SU-DHL-6 (cell line): ENCODE measurements around the gene RAD23A.
"Not testable (repeated sequence)": the region's sequence is repeated elsewhere in the genome, so short reads cannot be mapped to it uniquely, and the experiment has no call there.

Experiments
- H2AFZ ChIP-seq: fragments of 200-600 bp; sonication (generic); 2 replicates; pipeline ENCODE4 v1.6.1; 2014; ENCODE audit warnings: low read depth, mild to moderate bottlenecking, moderate library complexity, mixed read lengths, antibody characterized with exemption, low read length; ENCODE audit not compliant: severe bottlenecking
- H3F3A ChIP-seq: fragments of 200-600 bp; shearing (Covaris generic); 2 replicates; pipeline ENCODE4 v1.6.0; 2016; ENCODE audit warnings: antibody characterized with exemption, mild to moderate bottlenecking; ENCODE audit not compliant: insufficient read depth
- H3K27ac ChIP-seq: fragments of 200-600 bp; sonication (generic); 2 replicates; pipeline ENCODE4 v1.5.1; 2016; ENCODE audit warnings: low read depth, mild to moderate bottlenecking, low read length, moderate library complexity, mixed read lengths
- H3K27me3 ChIP-seq: fragments of 200-600 bp; sonication (generic), shearing (Covaris generic); 2 replicates; pipeline ENCODE4 v1.6.0; 2014; ENCODE audit warnings: mild to moderate bottlenecking, low read length
- H3K36me3 ChIP-seq: fragments of 200-600 bp; sonication (generic); 2 replicates; pipeline ENCODE4 v1.6.1; 2014; ENCODE audit warnings: mild to moderate bottlenecking, low read length, mixed read lengths
- H3K4me2 ChIP-seq: fragments of 300-600, 200-600 bp; shearing (Covaris generic), sonication (generic); 2 replicates; pipeline ENCODE4 v1.6.0; 2014; ENCODE audit warnings: low read length, low read depth, mild to moderate bottlenecking; ENCODE audit not compliant: poor library complexity, severe bottlenecking
- H3K4me3 ChIP-seq: fragments of 200-600 bp; sonication (generic); 2 replicates; pipeline ENCODE4 v1.5.1; 2014; ENCODE audit warnings: antibody characterized with exemption, low read length, mild to moderate bottlenecking, mixed read lengths; ENCODE audit not compliant: insufficient read depth, poor library complexity, severe bottlenecking
- H3K79me2 ChIP-seq: fragments of 200-600 bp; sonication (generic); 2 replicates; pipeline ENCODE4 v1.6.1; 2014; ENCODE audit warnings: mild to moderate bottlenecking, low read length, moderate library complexity; ENCODE audit not compliant: insufficient read depth
- H3K9ac ChIP-seq: fragments of 200-600 bp; sonication (generic); 2 replicates; pipeline ENCODE4 v1.7.0; 2014; ENCODE audit warnings: mild to moderate bottlenecking, low read length
- H3K9me2 ChIP-seq: fragments of 200-600 bp; sonication (generic); replicated peaks from 2 replicates; pipeline ENCODE4 v1.6.1; 2014; ENCODE audit warnings: low read length; ENCODE audit not compliant: insufficient read depth
- H3K9me3 ChIP-seq: fragments of 200-600 bp; sonication (generic); 2 replicates; pipeline ENCODE4 v1.6.1; 2014; ENCODE audit warnings: low read length, mixed read lengths; ENCODE audit not compliant: insufficient read depth
- H4K20me1 ChIP-seq: fragments of 200-600 bp; sonication (generic); 2 replicates; pipeline ENCODE4 v1.6.1; 2014; ENCODE audit warnings: low read depth, mild to moderate bottlenecking, antibody characterized with exemption, low read length, moderate library complexity, mixed read lengths
- CTCF ChIP-seq: fragments of 200-600 bp; sonication (generic); IDR thresholded peaks from one replicate; pipeline ENCODE4 v1.5.1; 2017; ENCODE audit warnings: antibody characterized with exemption, mild to moderate bottlenecking, low read length, moderate library complexity; ENCODE audit not compliant: insufficient read depth, poor library complexity, severe bottlenecking
- EZH2phosphoT487 ChIP-seq: fragments of 200-600 bp; sonication (generic), shearing (Covaris generic); conservative IDR thresholded peaks from 2 replicates; pipeline ENCODE4 v1.6.1; 2018; ENCODE audit warnings: mild to moderate bottlenecking, antibody characterized with exemption, low read length, moderate library complexity, mixed read lengths

The RAD23A gene

GRCh38 chr19:12973236-12973635, 27.6 kb downstream of the RAD23A start:
- Histone ChIP-seq H3K9me2 (no peaks in the 10 kb centered on the region), H4K20me1 (no peaks in the 10 kb centered on the region), H3K9ac (no peak overlapping the region), H3K27ac (no peak overlapping the region), H3K79me2 (no peaks in the 10 kb centered on the region), H3F3A (no peaks in the 10 kb centered on the region), H3K36me3 (no peaks in the 10 kb centered on the region), H2AFZ (no peak overlapping the region), H3K4me3 (no peak overlapping the region), H3K4me2 (no peak overlapping the region), H3K27me3 (no peaks in the 10 kb centered on the region), H3K9me3 (no peaks in the 10 kb centered on the region)
- TF ChIP-seq EZH2phosphoT487 (no peak), CTCF (no peak)

GRCh38 chr19:12974301-12975220, 28.9 kb downstream of the RAD23A start:
- H3K4me3 ChIP-seq, result no peak overlapping the region
- no peaks in the 10 kb centered on the region for H3K79me2 ChIP-seq
- H3K27me3 ChIP-seq, result no peaks in the 10 kb centered on the region
- no peaks in the 10 kb centered on the region for H4K20me1 ChIP-seq
- H3K4me2 ChIP-seq, result no peak overlapping the region
- H3K36me3 ChIP-seq, result no peaks in the 10 kb centered on the region
- H3K9me2 ChIP-seq, result no peaks in the 10 kb centered on the region
- no peaks in the 10 kb centered on the region for H3F3A ChIP-seq
- no peak overlapping the region for H2AFZ ChIP-seq
- no peak overlapping the region for H3K27ac ChIP-seq
- TF ChIP-seq CTCF (no peak), EZH2phosphoT487 (no peak)
- H3K9ac ChIP-seq, result no peak overlapping the region
- no peaks in the 10 kb centered on the region for H3K9me3 ChIP-seq

- H4K20me1 ChIP-seq, result no peaks in the 10 kb centered on the region
- no peaks in the 10 kb centered on the region for H3K9me3 ChIP-seq
- no peaks in the 10 kb centered on the region for H3F3A ChIP-seq
- H3K27me3 ChIP-seq, result no peaks in the 10 kb centered on the region
- H3K79me2 ChIP-seq, result no peaks in the 10 kb centered on the region
- H3K4me2 ChIP-seq, result no peak overlapping the region
- no peak overlapping the region for H3K9ac ChIP-seq
- no peaks in the 10 kb centered on the region for H3K36me3 ChIP-seq
- no peak overlapping the region for H3K4me3 ChIP-seq
- no peaks in the 10 kb centered on the region for H3K9me2 ChIP-seq
- H2AFZ ChIP-seq, result no peak overlapping the region
- H3K27ac ChIP-seq, result no peak overlapping the region
- TF ChIP-seq CTCF (no peak), EZH2phosphoT487 (no peak)
Measured at GRCh38 chr19:12975221-12975741, 29.6 kb downstream of the RAD23A start.

- not testable (repeated sequence) for H3K27ac ChIP-seq, H3K4me2 ChIP-seq
Measured at GRCh38 chr19:12976109-12976508, 30.4 kb downstream of the RAD23A start.

More at GRCh38 chr19:12976109-12976508, 30.4 kb downstream of the RAD23A start:
- H3K9ac ChIP-seq, H3K36me3 ChIP-seq, H3K27me3 ChIP-seq, H4K20me1 ChIP-seq, H3K9me2 ChIP-seq, H3F3A ChIP-seq, H3K79me2 ChIP-seq, H3K4me3 ChIP-seq, H3K9me3 ChIP-seq, H2AFZ ChIP-seq: not testable (repeated sequence)
